Measurements from ENCODE around the gene DBF4. TPM values are rescaled to one million over a fixed set of nuclear protein-coding genes. Genes with fewer than 3 reads are reported as not detected.
"Not testable (repeated sequence)": the region's sequence is repeated elsewhere in the genome, so short reads cannot be mapped to it uniquely, and the experiment has no call there.

Gene DBF4, protein sequence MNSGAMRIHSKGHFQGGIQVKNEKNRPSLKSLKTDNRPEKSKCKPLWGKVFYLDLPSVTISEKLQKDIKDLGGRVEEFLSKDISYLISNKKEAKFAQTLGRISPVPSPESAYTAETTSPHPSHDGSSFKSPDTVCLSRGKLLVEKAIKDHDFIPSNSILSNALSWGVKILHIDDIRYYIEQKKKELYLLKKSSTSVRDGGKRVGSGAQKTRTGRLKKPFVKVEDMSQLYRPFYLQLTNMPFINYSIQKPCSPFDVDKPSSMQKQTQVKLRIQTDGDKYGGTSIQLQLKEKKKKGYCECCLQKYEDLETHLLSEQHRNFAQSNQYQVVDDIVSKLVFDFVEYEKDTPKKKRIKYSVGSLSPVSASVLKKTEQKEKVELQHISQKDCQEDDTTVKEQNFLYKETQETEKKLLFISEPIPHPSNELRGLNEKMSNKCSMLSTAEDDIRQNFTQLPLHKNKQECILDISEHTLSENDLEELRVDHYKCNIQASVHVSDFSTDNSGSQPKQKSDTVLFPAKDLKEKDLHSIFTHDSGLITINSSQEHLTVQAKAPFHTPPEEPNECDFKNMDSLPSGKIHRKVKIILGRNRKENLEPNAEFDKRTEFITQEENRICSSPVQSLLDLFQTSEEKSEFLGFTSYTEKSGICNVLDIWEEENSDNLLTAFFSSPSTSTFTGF
- total RNA-seq: 92.3 and 94.4 TPM in 2 replicates
- long read RNA-seq, transcript DBF4-201 (12 exons, 3,907 nt): major isoform, 20 of 81 reads
- long read RNA-seq, partial matches to known transcripts: 26 of 81 reads
- long read RNA-seq, other reads (novel, unspliced or antisense): 32 of 81 reads

DNA sequence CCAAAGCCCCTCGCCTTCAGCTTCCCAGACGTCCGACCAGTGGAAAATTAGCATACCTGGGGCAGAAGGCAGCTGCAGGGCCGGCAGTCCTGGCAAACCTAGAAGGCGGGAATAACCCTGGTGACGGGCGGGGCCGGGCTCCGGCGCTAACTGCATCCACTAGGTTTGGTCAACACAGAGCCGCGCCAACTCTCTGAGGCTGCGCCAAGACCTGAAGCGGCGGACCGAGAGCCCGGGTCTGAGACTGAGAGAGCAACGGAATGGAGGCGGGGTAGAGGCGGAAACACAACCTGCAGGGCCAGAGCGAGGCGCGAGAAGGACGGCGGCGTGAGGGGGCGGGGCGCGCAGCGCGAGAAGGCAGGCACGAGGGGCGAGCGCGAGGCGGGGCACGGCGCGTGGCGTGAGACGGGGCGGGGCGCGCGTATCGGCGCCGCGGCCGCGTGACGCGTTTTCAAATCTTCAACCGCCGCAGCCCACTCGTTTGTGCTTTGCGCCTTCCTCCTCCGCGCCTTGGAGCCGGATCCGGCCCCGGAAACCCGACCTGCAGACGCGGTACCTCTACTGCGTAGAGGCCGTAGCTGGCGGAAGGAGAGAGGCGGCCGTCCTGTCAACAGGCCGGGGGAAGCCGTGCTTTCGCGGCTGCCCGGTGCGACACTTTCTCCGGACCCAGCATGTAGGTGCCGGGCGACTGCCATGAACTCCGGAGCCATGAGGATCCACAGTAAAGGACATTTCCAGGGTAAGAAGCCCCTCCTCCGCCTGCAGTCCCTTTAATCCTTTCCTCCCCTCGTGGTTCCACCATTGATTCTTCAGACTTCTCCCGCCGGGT lies at the start of gene DBF4, which contains the start of gene SLC25A40:
Gene DBF4 (plus strand): TSS at position 454 of the 829 bp plus-strand sequence. CDS start 240 bp downstream, at position 694.
Gene SLC25A40 (minus strand): TSS at position 321 of the 829 bp plus-strand sequence. CDS start 17,633 bp downstream, outside the sequence.
- peak within 1 kb of the TSS; percentile 96 for H3K4me3 Mint-ChIP-seq
- H3K36me3 Mint-ChIP-seq (ENCODE audit: low read depth): peaks cover 35% of the 10 kb centered on the region
- H3K27ac Mint-ChIP-seq (ENCODE audit: unreplicated experiment): peak within 1 kb of the TSS; percentile 98
- H3K27me3 Mint-ChIP-seq (ENCODE audit: low read depth): no peaks in the 10 kb centered on the region
- H3K9me3 Mint-ChIP-seq: peaks cover 13% of the 10 kb centered on the region
- DNase-seq (ENCODE audit: low read depth, low spot score): peak; percentile 96
- H3K4me1 Mint-ChIP-seq: peaks cover 37% of the 10 kb centered on the region
- TF ChIP-seq, protein P1, sequence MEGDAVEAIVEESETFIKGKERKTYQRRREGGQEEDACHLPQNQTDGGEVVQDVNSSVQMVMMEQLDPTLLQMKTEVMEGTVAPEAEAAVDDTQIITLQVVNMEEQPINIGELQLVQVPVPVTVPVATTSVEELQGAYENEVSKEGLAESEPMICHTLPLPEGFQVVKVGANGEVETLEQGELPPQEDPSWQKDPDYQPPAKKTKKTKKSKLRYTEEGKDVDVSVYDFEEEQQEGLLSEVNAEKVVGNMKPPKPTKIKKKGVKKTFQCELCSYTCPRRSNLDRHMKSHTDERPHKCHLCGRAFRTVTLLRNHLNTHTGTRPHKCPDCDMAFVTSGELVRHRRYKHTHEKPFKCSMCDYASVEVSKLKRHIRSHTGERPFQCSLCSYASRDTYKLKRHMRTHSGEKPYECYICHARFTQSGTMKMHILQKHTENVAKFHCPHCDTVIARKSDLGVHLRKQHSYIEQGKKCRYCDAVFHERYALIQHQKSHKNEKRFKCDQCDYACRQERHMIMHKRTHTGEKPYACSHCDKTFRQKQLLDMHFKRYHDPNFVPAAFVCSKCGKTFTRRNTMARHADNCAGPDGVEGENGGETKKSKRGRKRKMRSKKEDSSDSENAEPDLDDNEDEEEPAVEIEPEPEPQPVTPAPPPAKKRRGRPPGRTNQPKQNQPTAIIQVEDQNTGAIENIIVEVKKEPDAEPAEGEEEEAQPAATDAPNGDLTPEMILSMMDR (conservative IDR thresholded peaks at IDR 0.05): no peak

DNA sequence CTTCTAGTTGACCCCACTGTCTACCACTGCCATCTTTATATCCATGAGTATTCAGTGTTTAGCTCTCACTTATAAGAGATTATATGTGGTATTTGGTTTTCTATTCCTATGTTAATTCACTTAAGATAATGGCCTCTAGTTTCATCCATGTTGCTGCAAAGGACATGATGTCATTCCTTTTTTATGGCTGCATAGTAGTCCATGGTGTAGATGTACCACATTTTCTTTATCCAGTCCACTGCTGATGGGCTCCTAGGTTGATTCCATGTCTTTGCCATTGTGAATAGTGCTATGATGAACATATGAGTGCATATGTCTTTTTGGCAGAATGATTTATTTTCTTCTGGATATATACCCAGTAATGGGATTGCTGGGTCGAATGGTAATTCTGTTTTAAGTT lies 47.9 kb upstream of the DBF4 start:
- not testable (repeated sequence) for H3K27ac Mint-ChIP-seq (ENCODE audit: unreplicated experiment); H3K4me3 Mint-ChIP-seq; DNase-seq (ENCODE audit: low read depth, low spot score); H3K27me3 Mint-ChIP-seq (ENCODE audit: low read depth); H3K4me1 Mint-ChIP-seq
- Mint-ChIP-seq H3K36me3 (ENCODE audit: low read depth) (peaks cover 23% of the 10 kb centered on the region), H3K9me3 (peaks cover 22% of the 10 kb centered on the region)

DNA sequence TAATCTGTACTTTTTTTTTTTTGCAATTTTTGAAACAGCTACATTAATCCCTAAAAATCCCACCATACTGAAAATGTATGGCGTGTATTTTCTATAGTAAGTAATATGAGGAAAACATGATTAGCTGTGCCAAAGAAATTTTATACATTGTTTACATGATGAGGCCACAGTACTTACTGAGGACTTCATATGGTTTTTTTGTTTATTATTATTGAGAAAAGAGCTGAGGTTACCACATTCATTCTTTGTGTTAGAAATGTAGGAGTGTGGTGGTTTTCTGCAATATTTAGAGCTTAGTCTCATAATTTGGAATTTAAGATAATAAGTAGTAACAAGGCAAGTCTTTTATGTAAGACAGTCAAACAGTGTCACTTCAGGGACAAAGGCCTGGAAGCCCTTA lies 45.2 kb upstream of the DBF4 start:
- no peak overlapping the region for H3K27ac Mint-ChIP-seq (ENCODE audit: unreplicated experiment)
- no peaks in the 10 kb centered on the region for H3K27me3 Mint-ChIP-seq (ENCODE audit: low read depth)
- H3K36me3 Mint-ChIP-seq (ENCODE audit: low read depth): peaks cover 11% of the 10 kb centered on the region
- TF ChIP-seq, protein P1 (conservative IDR thresholded peaks at IDR 0.05): no peak
- no peak overlapping the region for H3K4me3 Mint-ChIP-seq
- no peak for DNase-seq (ENCODE audit: low read depth, low spot score)
- H3K9me3 Mint-ChIP-seq: peaks cover 9% of the 10 kb centered on the region
- no peaks in the 10 kb centered on the region for H3K4me1 Mint-ChIP-seq

DNA sequence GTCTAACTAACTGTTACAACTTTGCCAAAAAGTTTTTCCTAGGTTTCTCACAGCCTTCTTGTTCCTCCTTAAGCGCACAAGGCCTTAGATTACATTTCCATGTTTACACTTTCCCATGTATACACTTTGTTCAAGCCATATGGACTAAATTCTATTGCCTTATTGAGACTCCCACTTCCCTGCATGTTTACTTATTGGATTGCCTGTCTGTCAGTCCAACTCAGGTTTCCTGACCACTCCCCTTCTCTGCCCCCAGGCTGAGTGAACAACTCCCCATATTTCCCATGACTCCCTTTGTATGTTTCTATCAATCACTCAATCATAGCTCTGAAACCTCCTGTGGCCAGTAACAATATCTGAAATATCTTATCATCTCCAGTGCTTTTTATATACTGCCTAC lies 43.2 kb upstream of the DBF4 start:
- H3K9me3 Mint-ChIP-seq: peaks cover 4% of the 10 kb centered on the region
- no peak for DNase-seq (ENCODE audit: low read depth, low spot score)
- H3K4me3 Mint-ChIP-seq: no peak overlapping the region
- no peak overlapping the region for H3K27ac Mint-ChIP-seq (ENCODE audit: unreplicated experiment)
- peaks cover 8% of the 10 kb centered on the region for H3K36me3 Mint-ChIP-seq (ENCODE audit: low read depth)
- TF ChIP-seq, protein P1 (conservative IDR thresholded peaks at IDR 0.05): no peak
- no peaks in the 10 kb centered on the region for H3K4me1 Mint-ChIP-seq
- no peaks in the 10 kb centered on the region for H3K27me3 Mint-ChIP-seq (ENCODE audit: low read depth)

DNA sequence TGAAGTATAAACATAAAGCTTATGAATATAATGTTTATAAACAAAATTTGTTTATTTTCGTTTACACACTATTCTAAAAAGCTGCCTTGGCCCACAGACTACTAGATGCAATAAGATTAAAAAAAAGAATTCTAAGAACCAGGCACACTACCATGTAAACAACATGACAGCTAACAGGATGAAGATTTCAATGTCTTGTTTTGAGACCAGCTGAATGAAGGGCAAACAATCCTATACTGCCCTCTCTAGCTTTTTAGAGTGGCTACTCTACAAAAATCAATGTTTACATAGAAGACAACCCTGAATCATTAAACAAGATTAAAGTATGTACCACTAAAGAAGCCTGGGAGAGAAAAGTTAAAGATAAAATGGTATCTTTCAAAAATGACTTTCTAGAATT lies 38.7 kb upstream of the DBF4 start:
- Mint-ChIP-seq H3K4me1 (no peaks in the 10 kb centered on the region), H3K36me3 (ENCODE audit: low read depth) (peaks cover 3% of the 10 kb centered on the region), H3K9me3 (no peaks in the 10 kb centered on the region), H3K27ac (ENCODE audit: unreplicated experiment) (no peak overlapping the region), H3K4me3 (no peak overlapping the region), H3K27me3 (ENCODE audit: low read depth) (no peaks in the 10 kb centered on the region)
- TF ChIP-seq, protein P1 (conservative IDR thresholded peaks at IDR 0.05): no peak
- DNase-seq (ENCODE audit: low read depth, low spot score): no peak

All from neural crest cell (in vitro differentiated cells).